Karpas-422 (cell line): ENCODE results near the gene CLIP2. TPM values are rescaled to one million over a fixed set of nuclear protein-coding genes. Genes with fewer than 3 reads are reported as not detected.
"Not testable (repeated sequence)": the region's sequence is repeated elsewhere in the genome, so short reads cannot be mapped to it uniquely, and the experiment has no call there.

Source experiments
- DNase-seq: peaks from one replicate; pipeline ENCODE4 v3.0.0-alpha.2; 2015
- H2AFZ ChIP-seq: fragments of 200-600 bp; sonication (generic); 2 replicates; pipeline ENCODE4 v1.6.1; 2014; ENCODE audit warnings: antibody characterized with exemption, low read length, mixed read lengths
- H3K27ac ChIP-seq: fragments of 200-600 bp; sonication (generic); 2 replicates; pipeline ENCODE4 v1.5.1; 2014; ENCODE audit warnings: mild to moderate bottlenecking, low read length, moderate library complexity
- H3K27me3 ChIP-seq: fragments of 200-600 bp; sonication (generic); 2 replicates; pipeline ENCODE4 v1.6.1; 2014; ENCODE audit warnings: low read length, mixed read lengths
- H3K36me3 ChIP-seq: fragments of 200-600 bp; sonication (generic); 2 replicates; pipeline ENCODE4 v1.6.1; 2014; ENCODE audit warnings: low read length, mixed read lengths; ENCODE audit not compliant: insufficient read depth
- H3K4me1 ChIP-seq: fragments of 200-600 bp; sonication (generic); 2 replicates; pipeline ENCODE4 v1.6.1; 2014; ENCODE audit warnings: mild to moderate bottlenecking, low read length, mixed read lengths
- H3K4me2 ChIP-seq: fragments of 200-600 bp; sonication (generic); 2 replicates; pipeline ENCODE4 v1.6.1; 2014; ENCODE audit warnings: low read length, low read depth, mild to moderate bottlenecking; ENCODE audit not compliant: poor library complexity, severe bottlenecking
- H3K4me3 ChIP-seq: fragments of 200-600 bp; sonication (generic); 2 replicates; pipeline ENCODE4 v1.5.1; 2014; ENCODE audit warnings: mild to moderate bottlenecking, antibody characterized with exemption, low read length, mixed read lengths
- H3K79me2 ChIP-seq: fragments of 200-600 bp; sonication (generic); 2 replicates; pipeline ENCODE4 v1.6.1; 2014; ENCODE audit warnings: mild to moderate bottlenecking, low read length, mixed read lengths
- H3K9ac ChIP-seq: fragments of 200-600 bp; sonication (generic); 2 replicates; pipeline ENCODE4 v1.6.0; 2014; ENCODE audit warnings: low read length
- H3K9me2 ChIP-seq: fragments of 200-600 bp; sonication (generic), shearing (Covaris generic); replicated peaks from 2 replicates; pipeline ENCODE4 v1.6.0; 2014; ENCODE audit warnings: mild to moderate bottlenecking, low read length, moderate library complexity; ENCODE audit not compliant: insufficient read depth
- H3K9me3 ChIP-seq: fragments of 300-700, 200-600 bp; sonication (generic); 2 replicates; pipeline ENCODE4 v1.6.1; 2014; ENCODE audit warnings: low read length, mixed read lengths
- H4K20me1 ChIP-seq: fragments of 200-600 bp; sonication (generic); 2 replicates; pipeline ENCODE4 v1.6.1; 2014; ENCODE audit warnings: mild to moderate bottlenecking, antibody characterized with exemption, low read length, low read depth; ENCODE audit not compliant: insufficient read depth
- total RNA-seq: library from RNA; depleted of rRNA; stranded (reverse); fragments of >200 nt; shearing (Covaris generic); gene quantifications from 2 replicates; pipeline ENCODE4 v1.2.3, GENCODE V29; 2014; ENCODE audit warnings: low replicate concordance

The CLIP2 gene
- total RNA-seq, 1 experiment from 2014 or later = not detected

- H2AFZ ChIP-seq = no peak overlapping the region
- no peaks in the 10 kb centered on the region for H3K27me3 ChIP-seq
- H3K9me3 ChIP-seq = no peaks in the 10 kb centered on the region
- DNase-seq = no peak
- H3K9me2 ChIP-seq = no peaks in the 10 kb centered on the region
- H3K4me2 ChIP-seq = no peak overlapping the region
- no peak overlapping the region for H3K9ac ChIP-seq
- no peak overlapping the region for H3K4me3 ChIP-seq
- H4K20me1 ChIP-seq = no peaks in the 10 kb centered on the region
- H3K79me2 ChIP-seq = no peaks in the 10 kb centered on the region
- H3K27ac ChIP-seq = no peak overlapping the region
- no peaks in the 10 kb centered on the region for H3K4me1 ChIP-seq
- no peaks in the 10 kb centered on the region for H3K36me3 ChIP-seq
Observed at GRCh38 chr7:74338366-74339108, 49.3 kb downstream of the CLIP2 start.

DNA sequence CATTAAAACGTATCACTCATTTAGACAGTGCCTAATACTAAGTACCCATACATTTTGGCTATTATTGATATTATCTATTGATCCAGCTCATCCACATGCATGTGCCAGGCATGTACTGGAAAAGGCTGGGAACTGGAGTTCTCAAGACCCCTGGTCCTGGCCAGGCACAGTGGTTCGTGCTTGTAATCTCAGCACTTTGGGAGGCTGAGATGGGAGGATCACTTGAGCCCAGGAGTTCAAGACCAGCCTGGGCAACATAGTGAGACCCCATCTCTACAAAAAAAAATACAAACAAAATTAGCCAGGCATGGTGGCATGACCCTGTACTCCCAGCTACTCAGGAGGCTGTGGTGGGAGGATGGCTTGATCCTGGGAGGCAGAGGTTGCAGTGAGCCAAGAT is 50.4 kb downstream of the CLIP2 start:
- H3K9me3 ChIP-seq, H3K27me3 ChIP-seq, H3K4me2 ChIP-seq, H3K4me3 ChIP-seq, H2AFZ ChIP-seq, H3K27ac ChIP-seq, DNase-seq, H3K9ac ChIP-seq, H3K9me2 ChIP-seq, H3K36me3 ChIP-seq, H4K20me1 ChIP-seq, H3K79me2 ChIP-seq, H3K4me1 ChIP-seq: not testable (repeated sequence)

GRCh38 chr7:74343281-74344131 is 54.3 kb downstream of the CLIP2 start:
- Histone ChIP-seq H3K4me2 (no peak overlapping the region), H3K27me3 (no peaks in the 10 kb centered on the region), H3K9me3 (no peaks in the 10 kb centered on the region), H3K4me3 (no peak overlapping the region), H3K9ac (no peak overlapping the region), H3K27ac (no peak overlapping the region), H2AFZ (no peak overlapping the region), H3K36me3 (no peaks in the 10 kb centered on the region), H3K79me2 (no peaks in the 10 kb centered on the region), H3K9me2 (no peaks in the 10 kb centered on the region), H3K4me1 (no peaks in the 10 kb centered on the region), H4K20me1 (no peaks in the 10 kb centered on the region)
- no peak for DNase-seq

- H3K4me1 ChIP-seq = no peaks in the 10 kb centered on the region
- no peak overlapping the region for H2AFZ ChIP-seq
- H3K27ac ChIP-seq = no peak overlapping the region
- H4K20me1 ChIP-seq = no peaks in the 10 kb centered on the region
- H3K9ac ChIP-seq = no peak overlapping the region
- H3K9me2 ChIP-seq = no peaks in the 10 kb centered on the region
- no peak for DNase-seq
- H3K27me3 ChIP-seq = no peaks in the 10 kb centered on the region
- no peaks in the 10 kb centered on the region for H3K36me3 ChIP-seq
- H3K4me3 ChIP-seq = no peak overlapping the region
- no peaks in the 10 kb centered on the region for H3K79me2 ChIP-seq
- H3K4me2 ChIP-seq = no peak overlapping the region
- H3K9me3 ChIP-seq = no peaks in the 10 kb centered on the region
Observed at GRCh38 chr7:74344132-74344496, 54.9 kb downstream of the CLIP2 start.

- no peaks in the 10 kb centered on the region for H4K20me1 ChIP-seq
Observed at GRCh38 chr7:74344786-74345185, 55.6 kb downstream of the CLIP2 start.

GRCh38 chr7:74345970-74346369 is 56.8 kb downstream of the CLIP2 start:
- no peaks in the 10 kb centered on the region for H3K9me3 ChIP-seq
- no peak overlapping the region for H3K4me3 ChIP-seq
- no peak overlapping the region for H3K4me2 ChIP-seq

More at GRCh38 chr7:74344786-74345185, 55.6 kb downstream of the CLIP2 start:
- no peaks in the 10 kb centered on the region for H3K4me1 ChIP-seq
- no peak overlapping the region for H3K4me3 ChIP-seq
- H3K27me3 ChIP-seq = no peaks in the 10 kb centered on the region
- H3K27ac ChIP-seq = no peak overlapping the region
- H3K36me3 ChIP-seq = no peaks in the 10 kb centered on the region
- no peaks in the 10 kb centered on the region for H3K9me3 ChIP-seq
- DNase-seq = no peak
- no peaks in the 10 kb centered on the region for H3K9me2 ChIP-seq
- no peak overlapping the region for H3K9ac ChIP-seq
- H3K4me2 ChIP-seq = no peak overlapping the region
- no peaks in the 10 kb centered on the region for H3K79me2 ChIP-seq
- no peak overlapping the region for H2AFZ ChIP-seq

GRCh38 chr7:74349621-74350020 is 60.4 kb downstream of the CLIP2 start:
- Histone ChIP-seq H3K9me3 (no peaks in the 10 kb centered on the region), H2AFZ (no peak overlapping the region), H3K27ac (no peak overlapping the region), H3K9ac (no peak overlapping the region), H3K27me3 (no peaks in the 10 kb centered on the region), H3K79me2 (no peaks in the 10 kb centered on the region), H3K4me2 (no peak overlapping the region), H3K4me1 (no peaks in the 10 kb centered on the region), H3K36me3 (no peaks in the 10 kb centered on the region), H3K4me3 (no peak overlapping the region), H3K9me2 (no peaks in the 10 kb centered on the region), H4K20me1 (no peaks in the 10 kb centered on the region)
- DNase-seq = no peak

More at GRCh38 chr7:74345970-74346369, 56.8 kb downstream of the CLIP2 start:
- no peaks in the 10 kb centered on the region for H3K36me3 ChIP-seq
- H4K20me1 ChIP-seq = no peaks in the 10 kb centered on the region
- DNase-seq = no peak
- no peaks in the 10 kb centered on the region for H3K79me2 ChIP-seq
- no peaks in the 10 kb centered on the region for H3K27me3 ChIP-seq
- no peaks in the 10 kb centered on the region for H3K9me2 ChIP-seq
- no peak overlapping the region for H3K27ac ChIP-seq
- H2AFZ ChIP-seq = no peak overlapping the region
- no peaks in the 10 kb centered on the region for H3K4me1 ChIP-seq
- no peak overlapping the region for H3K9ac ChIP-seq

DNA sequence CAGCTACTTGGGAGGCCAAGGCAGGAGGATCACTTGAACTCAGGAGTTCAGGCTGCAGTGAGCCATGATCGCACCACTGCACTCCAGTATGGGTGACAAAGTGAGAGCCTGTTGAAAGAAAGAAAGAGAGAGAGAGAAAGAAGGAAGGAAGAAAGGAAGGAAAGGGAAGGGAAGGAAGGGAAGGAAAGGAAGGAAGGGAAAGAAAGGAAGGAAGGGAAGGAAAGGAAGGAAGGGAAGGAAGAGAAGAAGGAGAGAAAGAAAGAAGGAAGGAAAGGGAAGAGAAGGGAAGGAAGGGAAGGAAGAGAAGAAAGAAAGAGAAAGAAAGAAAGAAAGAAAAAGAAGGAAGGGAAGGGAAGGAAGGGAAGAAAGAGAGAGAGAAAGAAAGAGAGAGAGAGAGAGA is 61.5 kb downstream of the CLIP2 start:
- DNase-seq = no peak
- Histone ChIP-seq H3K36me3 (no peaks in the 10 kb centered on the region), H3K9me2 (no peaks in the 10 kb centered on the region), H3K27ac (no peak overlapping the region), H3K9me3 (no peaks in the 10 kb centered on the region), H3K4me1 (no peaks in the 10 kb centered on the region), H2AFZ (no peak overlapping the region), H4K20me1 (no peaks in the 10 kb centered on the region), H3K79me2 (no peaks in the 10 kb centered on the region), H3K4me2 (no peak overlapping the region), H3K9ac (no peak overlapping the region), H3K4me3 (no peak overlapping the region), H3K27me3 (no peaks in the 10 kb centered on the region)
